Middle frontal gyrus (tissue), 1 donor: ENCODE measurements around the gene CTNNA3.

ENCODE experiments used
- DNase-seq: peaks from one replicate; pipeline ENCODE4 v3.0.0-alpha.2; 2015; ENCODE audit warnings: low spot score; ENCODE audit errors: extremely low spot score

Gene CTNNA3

DNA sequence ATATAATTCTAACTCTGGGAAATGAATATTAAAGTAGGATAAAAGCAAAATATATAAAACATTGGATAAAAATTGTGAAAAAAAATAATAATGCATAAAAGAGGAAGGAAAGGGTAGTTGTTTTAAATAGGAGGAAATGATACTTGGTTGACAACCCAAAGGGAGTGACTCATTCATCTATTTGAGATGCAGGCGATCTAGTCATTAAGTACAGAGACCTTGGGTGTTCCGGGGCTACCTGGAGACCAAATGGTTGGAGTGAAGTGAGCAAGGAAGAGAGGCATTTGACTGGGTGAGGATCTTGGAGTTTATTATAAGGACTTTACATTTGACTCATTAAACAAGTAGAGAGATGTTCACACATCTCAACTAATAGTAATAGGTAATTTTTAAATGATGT lies 659.2 kb downstream of the CTNNA3 start:
- DNase-seq, result no peak

DNA sequence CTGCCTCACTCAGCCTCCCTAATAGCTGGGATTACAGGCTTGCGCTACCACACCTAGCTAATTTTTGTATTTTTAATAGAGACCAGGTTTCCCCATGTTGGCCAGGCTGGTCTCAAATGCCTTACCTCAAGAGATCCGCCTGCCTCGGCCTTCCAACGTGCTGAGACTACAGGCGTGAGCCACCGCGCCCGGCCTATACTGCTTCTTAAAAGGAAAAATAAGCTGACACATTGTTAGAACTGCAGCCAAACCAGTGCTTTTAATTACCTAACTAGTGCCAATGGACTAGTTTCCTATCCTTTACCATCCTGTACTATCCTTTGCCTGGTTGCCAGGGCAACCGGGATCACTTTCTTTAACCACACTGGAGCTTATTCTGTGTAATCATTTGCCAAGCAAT lies 662.1 kb downstream of the CTNNA3 start:
- DNase-seq, result no peak

DNA sequence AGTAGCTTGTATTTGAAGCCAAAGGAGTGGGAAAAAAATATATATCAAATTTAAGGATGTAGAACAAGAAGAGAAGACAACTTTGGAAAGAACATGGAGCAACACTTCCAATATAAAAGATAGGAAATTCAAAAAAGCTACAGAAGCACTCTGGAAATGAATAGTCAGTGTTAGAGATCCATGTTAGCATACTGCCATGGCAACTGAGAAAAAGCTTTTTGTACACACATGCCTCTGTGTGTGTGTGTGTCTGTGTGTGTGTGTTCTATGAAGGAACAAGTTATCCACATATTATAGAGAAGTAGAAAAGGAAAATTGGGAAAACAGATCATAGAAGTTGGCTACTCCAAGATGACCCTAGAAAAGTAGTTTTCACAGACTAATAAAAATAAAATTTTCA lies 673.9 kb downstream of the CTNNA3 start:
- DNase-seq, result no peak

GRCh38 chr10:67017218-67017617 lies 678.8 kb downstream of the CTNNA3 start:
- no peak for DNase-seq

- DNase-seq, result no peak
These were observed 680.8 kb downstream of the CTNNA3 start for GRCh38 chr10:67015225-67015624.

DNA sequence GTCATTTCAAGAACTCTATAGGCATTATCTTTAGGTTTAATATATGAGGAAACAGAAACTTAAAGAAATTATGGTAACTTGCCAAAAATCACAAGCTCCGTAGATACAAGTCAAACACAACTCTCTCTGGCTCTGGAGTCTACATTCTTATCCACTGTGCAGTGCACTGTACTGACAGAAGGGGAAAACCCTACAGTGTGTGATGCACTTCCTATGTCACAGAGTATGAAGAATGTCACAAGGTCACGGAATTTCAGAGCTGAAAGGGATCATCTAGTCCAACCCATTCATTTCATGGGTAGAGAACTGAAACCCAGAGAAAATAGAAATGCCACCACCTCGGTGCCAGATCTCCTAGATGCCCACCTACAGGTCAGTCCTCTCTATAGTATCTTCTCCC lies 684.0 kb downstream of the CTNNA3 start:
- DNase-seq, result no peak

DNA sequence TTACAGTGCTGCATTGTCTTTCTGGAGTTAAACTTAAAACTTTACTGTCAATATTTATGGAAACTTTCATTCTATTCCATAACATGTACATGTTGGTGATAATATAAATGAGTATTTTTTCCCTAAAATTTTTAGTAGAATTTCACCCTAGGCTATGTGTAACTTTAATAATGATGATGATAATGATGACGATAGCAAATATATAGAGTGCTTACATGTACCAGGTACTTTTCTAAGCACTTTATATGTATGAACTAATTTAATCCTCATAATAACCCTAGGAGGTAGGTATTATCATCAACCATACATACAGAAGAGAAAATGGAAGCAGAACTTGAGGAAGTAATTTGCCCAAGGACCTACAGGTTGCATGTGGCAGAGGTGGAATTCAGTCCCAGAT lies 684.5 kb downstream of the CTNNA3 start:
- DNase-seq, result no peak

DNA sequence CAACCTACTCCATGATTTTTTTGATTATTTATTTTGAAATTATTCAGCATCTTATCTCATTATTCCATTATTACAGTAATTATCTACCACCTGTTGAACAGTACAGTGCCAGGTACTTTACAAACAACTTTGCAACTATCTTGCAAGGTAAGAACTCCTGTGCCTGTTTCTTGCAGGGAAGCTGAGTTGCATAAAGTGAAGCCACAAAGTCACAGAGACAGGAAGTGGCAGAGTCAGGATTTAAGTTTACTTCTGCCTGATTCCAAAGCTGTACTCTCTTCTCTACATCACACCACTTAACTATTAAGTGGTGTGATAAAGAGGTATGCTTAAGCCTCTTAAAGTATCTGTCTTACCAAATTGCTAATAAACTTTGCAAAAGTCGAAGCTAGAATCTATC lies 690.0 kb downstream of the CTNNA3 start:
- DNase-seq, result no peak

DNA sequence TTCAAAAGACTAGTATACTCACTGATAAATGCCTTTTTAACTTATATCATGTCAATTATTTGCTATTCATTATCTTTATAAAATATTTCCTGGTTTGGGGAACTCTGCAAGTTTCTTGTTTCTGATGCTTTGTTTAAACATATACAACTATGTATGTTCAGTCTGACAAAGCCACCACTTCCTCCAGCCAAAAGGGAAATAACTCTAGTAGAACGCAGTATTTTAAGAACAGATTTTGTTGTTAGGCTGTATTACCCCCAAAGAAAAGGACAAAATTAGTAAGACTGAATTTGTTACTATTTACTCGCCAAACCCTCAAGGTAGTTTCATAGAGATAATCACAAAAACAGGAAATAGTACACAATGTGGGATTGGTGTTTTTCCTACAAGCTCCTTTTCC lies 691.3 kb downstream of the CTNNA3 start:
- no peak for DNase-seq

GRCh38 chr10:66999762-67000545 lies 696.0 kb downstream of the CTNNA3 start:
- no peak for DNase-seq

DNA sequence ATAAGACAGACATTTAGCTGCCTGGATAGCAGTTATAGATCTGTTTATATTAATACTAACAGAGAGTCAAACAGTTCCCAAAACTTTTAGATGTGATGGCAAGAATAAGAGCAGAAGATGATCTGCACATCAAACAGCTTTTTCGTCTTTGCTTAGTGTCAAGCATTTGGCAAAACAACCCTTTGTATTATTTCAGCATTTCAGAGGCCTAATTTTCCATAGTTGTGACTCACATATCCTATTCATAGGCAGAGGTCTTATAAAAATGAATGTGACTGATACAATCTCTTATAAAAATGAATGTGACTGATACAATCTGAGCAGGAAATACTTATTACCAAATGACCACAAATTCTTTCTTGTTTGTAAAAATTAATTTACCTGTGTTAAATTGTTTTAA lies 699.0 kb downstream of the CTNNA3 start:
- DNase-seq, result no peak

- DNase-seq, result no peak
These were observed 705.7 kb downstream of the CTNNA3 start for GRCh38 chr10:66990143-66990830.

- DNase-seq, result no peak
These were observed 712.5 kb downstream of the CTNNA3 start for GRCh38 chr10:66983475-66983818.

DNA sequence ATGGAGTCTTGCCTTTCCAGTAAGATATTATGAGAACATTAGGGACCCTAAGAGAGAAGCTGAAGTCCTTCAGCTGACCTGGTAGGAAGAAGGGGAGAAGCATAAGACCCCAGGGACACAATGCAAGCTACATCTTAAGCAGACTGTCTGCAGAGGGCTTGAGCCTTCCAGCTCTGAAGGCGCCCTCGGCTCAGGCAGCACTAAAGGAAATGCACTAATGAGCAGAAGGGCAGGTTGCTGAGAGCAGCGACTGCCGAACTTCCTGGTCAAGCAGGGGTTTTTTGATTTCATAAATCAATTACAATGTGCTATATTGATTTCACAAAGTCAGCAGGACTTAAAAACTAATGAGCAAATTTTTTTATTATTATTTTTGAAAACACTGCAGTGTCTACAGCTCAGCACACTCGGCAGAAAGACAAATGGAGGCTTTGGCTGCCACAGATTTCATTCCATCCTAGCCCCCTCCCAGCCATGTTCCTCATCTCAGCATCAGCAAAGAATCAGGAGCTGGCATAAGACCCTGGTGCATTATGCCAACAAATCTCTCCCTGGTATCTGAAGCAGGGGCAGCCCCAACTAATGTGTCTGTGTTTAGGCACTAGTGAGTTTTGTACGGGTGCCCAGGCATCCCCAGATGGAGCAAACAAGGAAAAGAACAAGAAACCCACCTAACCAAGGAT lies 713.1 kb downstream of the CTNNA3 start:
- DNase-seq, result no peak

DNA sequence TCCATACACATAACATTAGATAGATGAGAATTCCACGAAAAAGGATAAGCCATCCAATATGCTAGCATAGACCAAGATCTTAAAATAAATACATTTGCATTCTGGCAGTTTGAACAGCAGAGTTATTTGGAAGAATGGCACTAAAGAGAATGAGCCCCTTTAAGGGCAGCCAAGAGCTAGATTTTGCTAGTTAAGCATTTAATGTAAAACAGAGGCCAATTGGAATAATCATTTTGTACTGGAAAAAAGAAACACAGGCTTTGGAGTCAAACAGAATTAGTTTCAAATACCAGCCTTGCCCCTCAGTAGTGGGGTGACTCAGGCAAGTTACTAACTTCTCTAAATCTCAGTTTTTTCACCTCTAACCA lies 714.0 kb downstream of the CTNNA3 start:
- DNase-seq, result no peak

- DNase-seq, result no peak
These were observed 714.5 kb downstream of the CTNNA3 start for GRCh38 chr10:66981361-66982052.

DNA sequence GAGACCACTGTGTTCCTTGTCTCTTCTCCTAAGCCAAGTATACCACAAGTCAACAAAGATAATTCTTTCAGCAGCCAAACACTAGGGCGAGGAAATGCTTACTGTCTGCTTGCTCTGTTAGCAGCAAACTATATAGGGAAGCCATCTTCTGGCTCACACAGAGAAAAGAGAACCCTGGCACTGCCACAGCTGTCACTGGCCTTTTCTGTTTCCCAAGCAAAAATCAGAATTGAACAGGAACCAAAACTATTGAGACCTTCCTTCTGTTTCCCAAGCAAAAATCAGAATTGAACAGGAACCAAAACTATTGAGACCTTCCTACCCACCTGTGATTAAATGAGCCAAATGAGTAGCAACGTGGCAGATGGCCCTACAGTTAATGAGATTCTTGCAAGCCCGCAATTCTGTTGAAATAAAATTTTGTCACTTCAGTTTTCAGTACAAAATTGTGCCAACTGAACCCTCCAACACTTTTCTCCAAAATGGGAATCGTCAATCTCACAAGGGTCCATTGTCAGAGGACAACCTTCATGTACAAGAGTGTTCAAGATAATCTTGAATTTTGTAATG lies 715.7 kb downstream of the CTNNA3 start:
- DNase-seq, result no peak

DNA sequence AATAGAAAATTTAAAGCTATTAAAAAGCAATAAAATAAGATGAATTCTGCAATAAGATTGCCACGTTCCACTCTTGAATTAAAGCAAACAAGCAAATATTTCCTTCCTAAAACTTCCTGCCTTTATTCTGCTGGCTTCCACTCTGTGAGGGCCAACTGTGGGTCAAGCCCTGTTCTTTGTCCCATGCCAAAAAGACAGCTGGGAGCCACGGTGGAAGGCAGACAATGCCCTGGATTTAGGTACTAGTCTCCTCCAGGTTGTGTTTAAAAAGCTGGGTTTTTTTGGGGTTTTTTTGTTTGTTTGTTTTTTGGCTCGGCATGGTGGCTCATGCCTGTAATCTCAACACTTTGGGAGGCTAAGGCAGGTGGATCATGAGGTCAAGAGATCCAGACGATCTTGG lies 731.0 kb downstream of the CTNNA3 start:
- DNase-seq, result no peak

DNA sequence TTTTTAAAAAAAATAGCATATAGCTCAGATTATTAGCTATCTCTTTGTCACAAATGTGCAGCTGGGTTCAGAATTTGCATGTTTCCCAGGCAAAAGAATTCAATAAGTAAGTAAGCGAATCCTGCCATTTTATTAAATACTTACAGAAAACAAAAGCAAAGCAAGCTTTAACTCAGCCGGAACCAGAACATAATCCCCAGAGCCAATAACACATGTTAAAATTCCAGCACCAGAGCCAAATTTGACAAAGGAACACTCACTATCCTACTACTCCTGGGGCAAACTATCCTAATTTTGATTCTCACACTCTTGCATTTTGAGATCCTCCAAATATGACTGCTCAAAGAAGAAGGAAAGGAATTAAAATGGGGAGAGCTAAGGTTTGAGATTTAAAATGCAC lies 737.5 kb downstream of the CTNNA3 start:
- DNase-seq, result no peak

DNA sequence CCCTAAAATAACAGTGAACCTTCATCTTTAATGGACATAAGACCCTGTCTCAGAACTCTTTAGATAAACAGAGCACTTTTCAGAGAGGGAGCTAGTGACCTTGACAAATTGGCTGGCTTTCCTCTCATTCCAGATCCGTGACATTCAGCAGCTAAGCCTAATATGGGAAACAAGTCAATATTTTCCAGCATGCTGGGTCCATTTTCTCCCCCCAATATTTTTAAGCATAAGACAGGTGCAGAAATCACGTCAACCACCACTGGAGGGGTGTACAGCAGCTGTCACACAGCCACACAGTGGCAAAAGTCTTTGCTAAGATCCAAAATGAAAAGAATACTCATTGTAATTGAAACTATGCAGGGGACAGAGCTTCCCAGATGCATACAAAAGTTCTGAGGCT lies 744.1 kb downstream of the CTNNA3 start:
- no peak for DNase-seq

- no peak for DNase-seq
These were observed 752.4 kb downstream of the CTNNA3 start for GRCh38 chr10:66943590-66943989.

GRCh38 chr10:66942407-66942806 lies 753.6 kb downstream of the CTNNA3 start:
- DNase-seq, result no peak
